Erythroblast (primary cell): Measurements from ENCODE around the gene CHFR.

Experiments used
- GATA1 ChIP-seq: IDR thresholded peaks from 2 replicates; pipeline ENCODE4 v1.6.1; 2011; ENCODE audit warnings: low read depth, mild to moderate bottlenecking, control low read depth, low read length, moderate library complexity
- POLR2A ChIP-seq: IDR thresholded peaks from 2 replicates; pipeline ENCODE4 v1.6.1; 2011; ENCODE audit warnings: mild to moderate bottlenecking, low read length

DNA sequence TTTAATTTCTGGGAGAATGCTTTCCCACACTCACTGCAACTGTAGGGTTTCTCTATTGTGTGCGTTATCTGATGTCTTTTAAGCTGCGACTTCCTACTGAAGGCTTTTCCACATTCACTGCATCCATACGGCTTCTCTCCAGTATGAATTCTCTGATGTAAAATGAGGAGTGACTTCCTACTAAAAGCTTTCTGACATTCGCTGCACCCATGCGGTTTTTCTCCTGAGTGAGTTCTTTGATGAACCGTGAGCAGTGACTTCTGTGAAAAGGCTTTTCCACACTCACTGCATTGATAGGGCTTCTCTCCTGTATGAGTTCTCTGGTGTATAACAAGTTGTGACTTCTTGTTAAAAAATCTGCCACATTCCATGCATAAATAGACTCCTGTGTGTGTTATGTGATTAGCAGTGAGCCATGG is 39.0 kb upstream of the CHFR start:
- TF ChIP-seq POLR2A = no peak
- no peak for TF ChIP-seq GATA1
